Stimulated activated naive CD4-positive, alpha-beta T cell (primary cell): Measurements from ENCODE around the gene SMG6.

Experiments used
- DNase-seq, 6 experiments: peaks; one replicate each; lab custom pipeline; 2025; lab: John Stamatoyannopoulos, UW

Gene SMG6

GRCh38 chr17:2235265-2235664, 68.3 kb downstream of the SMG6 start:
- no peak for DNase-seq

- no peak for DNase-seq
These were observed 70.1 kb downstream of the SMG6 start for GRCh38 chr17:2233441-2233947.

DNA sequence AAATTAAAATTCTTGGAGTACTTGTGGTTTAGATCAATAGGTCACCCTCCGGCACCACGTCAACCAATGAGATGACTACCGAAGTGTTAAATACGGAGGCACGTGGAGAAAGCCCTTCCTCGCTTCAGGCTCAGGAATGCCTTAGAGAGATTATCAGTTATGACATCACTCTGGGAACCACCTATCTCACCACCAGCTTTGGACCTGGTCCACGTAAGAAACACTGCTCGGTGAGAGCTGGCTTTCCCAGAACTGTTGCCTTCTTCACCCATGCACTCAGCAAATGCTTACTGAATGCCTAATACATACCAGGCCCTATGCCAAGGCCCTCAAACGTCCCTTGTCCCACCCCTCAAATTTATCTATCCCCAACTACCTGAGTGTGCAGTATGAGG, 71.3 kb downstream of the SMG6 start:
- no peak for DNase-seq

DNA sequence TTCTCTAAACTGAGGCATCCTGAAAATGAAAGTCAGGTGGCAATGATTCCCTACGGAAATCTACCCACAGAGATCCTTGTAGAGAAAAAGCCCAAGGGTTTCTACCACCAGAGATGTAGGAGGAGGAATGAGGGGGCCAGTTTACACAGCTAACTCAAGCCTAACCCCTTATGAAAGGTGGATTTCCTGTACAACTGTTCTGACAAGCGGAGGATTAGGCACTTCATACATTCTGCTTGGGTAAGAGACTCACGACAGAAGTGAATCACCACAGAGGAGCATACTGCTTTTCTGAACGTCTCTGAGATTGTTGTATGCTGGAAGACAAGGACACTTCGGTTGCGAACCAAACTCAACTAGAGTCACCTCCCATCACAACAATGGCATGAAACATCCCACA, 72.7 kb downstream of the SMG6 start:
- no peak for DNase-seq

GRCh38 chr17:2227025-2227699, 76.4 kb downstream of the SMG6 start:
- no peak for DNase-seq

DNA sequence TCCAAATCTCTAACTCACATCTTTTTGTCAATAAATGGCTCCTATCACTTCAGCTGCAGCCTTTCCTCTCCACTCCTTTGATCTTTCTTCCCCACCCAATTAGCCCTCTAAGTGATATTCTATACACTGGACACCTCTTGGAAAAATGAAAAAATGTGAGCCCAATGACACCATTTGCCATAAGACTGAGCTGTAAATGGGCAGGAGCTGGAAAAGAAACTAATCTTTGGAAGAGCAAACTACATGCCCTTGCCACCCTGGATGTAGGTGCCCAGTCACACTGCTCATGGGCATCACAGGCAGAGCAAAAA, 80.0 kb downstream of the SMG6 start:
- no peak for DNase-seq

- DNase-seq, result no peak
These were observed 80.5 kb downstream of the SMG6 start for GRCh38 chr17:2222901-2223616.

DNA sequence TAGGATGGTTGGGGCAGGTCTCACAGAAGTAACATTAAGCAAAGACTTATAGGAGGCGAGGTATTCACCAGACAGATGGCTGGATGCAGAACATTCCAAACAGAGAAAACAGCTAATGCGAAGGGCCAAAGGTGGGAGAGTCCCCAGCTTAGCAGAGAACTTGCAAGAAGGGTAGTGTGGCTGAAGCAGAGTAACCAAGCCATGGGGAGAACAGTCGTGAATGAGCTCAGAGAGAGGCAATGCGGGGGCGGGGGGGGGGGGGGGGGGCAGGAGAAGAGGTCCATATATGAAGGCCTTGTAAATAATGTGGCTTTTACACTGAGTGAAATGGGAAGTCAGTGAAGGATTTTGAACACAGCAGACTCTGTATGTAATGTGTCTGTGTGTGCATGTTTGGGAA, 81.3 kb downstream of the SMG6 start:
- no peak for DNase-seq

DNA sequence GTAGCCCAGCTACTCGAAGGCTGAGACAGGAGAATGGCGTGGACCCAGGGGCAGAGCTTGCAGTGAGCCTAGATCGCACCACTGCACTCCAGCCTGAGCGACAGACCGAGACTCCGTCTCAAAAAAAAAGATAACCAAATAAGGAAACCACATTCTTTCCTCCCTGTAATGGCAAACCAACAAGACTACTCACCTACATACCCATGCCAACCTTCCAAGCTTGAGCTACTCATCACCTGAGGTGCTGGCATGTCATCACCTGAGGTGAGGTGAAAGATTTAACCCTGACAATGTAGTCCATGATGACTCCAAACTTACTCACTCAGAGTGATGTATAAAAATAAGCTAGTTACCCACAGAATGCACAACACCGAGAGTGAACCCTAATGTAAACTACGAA, 85.2 kb downstream of the SMG6 start:
- DNase-seq, result no peak

GRCh38 chr17:2215616-2216364, 87.8 kb downstream of the SMG6 start:
- peak; percentile 53 to 84 (median 72) for DNase-seq

DNA sequence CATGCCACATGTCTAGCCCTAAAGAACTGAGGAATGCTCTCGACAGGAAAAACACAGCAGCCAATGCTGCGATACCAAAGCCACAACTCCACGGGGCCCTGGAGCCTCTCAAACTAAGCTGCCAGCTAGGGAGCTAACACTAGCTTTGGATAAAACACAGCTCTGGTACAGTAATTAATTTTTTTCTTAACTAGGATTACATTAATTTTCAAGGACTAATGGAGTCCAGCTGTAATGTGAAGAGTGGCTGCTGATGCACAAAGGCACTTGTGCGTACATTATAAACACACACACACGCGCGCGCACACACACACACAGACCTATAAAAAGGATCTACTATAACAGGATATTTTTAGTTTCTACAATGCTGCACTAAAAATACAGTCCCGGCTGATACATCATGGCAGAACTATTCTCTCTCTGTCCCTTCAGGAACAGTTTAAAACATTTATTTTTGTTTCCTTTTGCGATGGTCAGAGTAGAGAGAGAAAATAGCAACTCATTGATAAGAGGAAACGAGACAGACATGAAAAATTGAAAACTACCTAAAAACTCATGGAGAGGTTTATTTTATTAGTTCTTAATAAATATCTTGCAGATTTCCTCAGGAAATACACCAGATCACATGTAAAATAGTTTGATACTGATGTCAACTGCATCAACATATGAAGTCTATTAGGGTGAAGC, 88.5 kb downstream of the SMG6 start:
- peak in 2 of 6 experiments; percentile 31 to 44 for DNase-seq

- DNase-seq, result peak in 1 of 6 experiments; percentile 21
These were observed 89.3 kb downstream of the SMG6 start for GRCh38 chr17:2214047-2214928.

GRCh38 chr17:2213291-2213960, 90.2 kb downstream of the SMG6 start:
- no peak for DNase-seq

DNA sequence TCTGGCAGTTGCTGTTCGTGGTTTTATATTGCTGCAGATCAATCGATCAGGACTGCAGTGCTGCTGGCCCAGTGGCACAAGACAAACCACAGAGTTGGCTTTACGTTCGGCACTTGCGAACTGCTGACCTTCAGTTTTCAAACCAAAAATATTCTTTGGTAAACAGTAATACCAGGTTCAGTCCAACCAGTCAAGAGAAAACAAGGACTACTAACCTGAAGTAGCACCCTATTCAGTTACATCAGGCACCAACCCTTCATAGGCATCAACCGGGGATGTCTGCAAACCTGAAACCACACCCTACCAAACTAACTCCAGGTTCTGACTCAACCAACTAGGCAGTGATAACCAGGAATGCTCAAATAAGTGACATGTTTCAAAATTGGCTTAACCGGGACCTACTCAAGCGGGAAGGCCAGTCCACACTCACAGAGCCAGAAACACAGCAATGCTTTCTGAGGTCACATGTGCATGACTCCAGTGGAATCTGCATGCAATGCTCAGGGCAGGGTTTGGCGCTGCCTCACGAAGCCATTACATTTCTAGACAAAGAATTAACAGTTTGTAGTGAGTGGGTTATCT, 91.1 kb downstream of the SMG6 start:
- no peak for DNase-seq

DNA sequence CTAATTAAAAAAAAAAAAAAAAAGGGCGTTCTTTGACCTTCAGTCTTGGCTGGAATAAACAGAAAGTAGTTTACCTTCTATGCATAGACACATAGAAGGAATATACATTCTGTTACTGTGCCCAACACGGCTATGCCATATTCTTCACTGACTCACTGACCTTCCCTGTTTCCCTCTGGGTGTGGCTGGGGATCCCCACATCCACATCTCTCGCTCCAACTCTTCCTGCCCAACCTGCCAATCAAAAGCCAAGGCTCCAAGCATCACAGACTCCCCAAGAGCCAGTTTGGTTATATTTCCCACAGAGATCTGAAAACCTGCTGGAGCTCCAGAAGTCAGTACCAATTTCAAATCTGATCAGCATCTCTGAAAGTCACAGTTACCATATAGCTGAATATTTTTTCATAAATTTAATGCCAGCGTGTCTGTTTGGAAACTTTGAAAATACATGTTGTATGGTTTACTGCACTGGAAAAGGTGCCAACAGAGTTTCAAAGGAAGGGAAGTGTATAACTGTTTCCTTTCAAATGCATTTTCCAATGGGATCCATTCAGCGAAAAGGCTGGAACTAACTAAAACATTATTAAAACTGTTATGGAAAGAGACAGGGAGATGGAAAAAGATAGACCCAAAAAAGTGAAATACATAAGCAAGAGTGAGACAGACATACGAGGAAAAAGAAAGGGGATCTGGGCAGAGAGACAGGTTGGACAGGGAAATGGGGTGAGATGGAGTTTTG, 91.8 kb downstream of the SMG6 start:
- DNase-seq, result no peak

DNA sequence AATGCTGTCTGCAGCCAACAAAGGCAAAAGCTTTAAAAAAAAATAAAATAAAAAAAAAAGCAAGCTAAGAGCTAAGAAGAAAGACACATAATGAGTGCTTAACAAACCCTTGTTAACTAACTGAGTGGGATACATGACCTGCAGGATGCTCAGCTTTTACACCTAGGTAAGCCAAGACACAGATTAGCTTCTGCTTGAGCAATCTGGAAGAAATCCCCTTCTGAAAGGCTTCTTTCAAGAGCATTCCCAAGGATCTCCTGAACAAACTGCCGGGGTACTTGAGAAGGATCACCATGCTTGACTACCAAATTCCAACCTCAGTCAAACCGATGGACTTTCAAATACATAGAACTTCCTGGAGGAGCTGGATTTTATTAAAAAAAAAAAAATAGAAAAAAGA, 92.9 kb downstream of the SMG6 start:
- no peak for DNase-seq

- no peak for DNase-seq
These were observed 95.6 kb downstream of the SMG6 start for GRCh38 chr17:2207815-2208515.

DNA sequence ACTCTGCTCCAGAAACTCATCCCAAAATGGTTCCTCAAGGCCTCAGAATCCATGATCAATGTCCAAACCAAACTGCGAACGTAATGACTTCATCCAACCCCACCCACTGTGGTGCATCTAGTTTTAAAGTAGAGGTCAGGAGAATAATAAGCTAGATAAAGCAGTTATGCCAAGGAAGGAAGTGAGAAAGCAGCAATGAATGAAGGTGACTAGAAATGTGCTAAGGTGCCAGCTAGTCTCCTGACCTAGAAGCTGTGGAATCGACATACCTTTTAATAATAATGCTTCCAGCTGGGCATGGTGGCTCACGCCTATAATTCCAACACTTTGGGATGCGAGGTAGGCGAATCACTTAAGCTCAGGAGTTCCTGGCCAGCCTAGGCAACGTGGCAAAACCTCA, 99.2 kb downstream of the SMG6 start:
- no peak for DNase-seq

GRCh38 chr17:2203818-2204217, 99.8 kb downstream of the SMG6 start:
- no peak for DNase-seq
